K562 (cell line): ENCODE measurements around the gene URAD. TPM values are rescaled to one million over a fixed set of nuclear protein-coding genes. Genes with fewer than 3 reads are reported as not detected.

Source experiments
- ATAC-seq: fragments of 200-7000 bp; cut with Tn5 transposase; 3 replicates; pipeline ENCODE4 v1.9.1; 2020; ENCODE audit warnings: moderate library complexity
- BruUV-seq: library from RNA; stranded (reverse); fragments of 400-500 nt; replicated peaks from 2 replicates; lab custom pipeline; 2021; lab: Mats Ljungman, UMichigan
- CTCF ChIA-PET: fragments of 300-600 bp; formaldehyde crosslinking; extraction: SDS; loops from one replicate; lab custom pipeline; 2021; ENCODE audit warnings: low intra/inter-chr PET ratio; lab: Yijun Ruan, JAX
- POLR2A ChIA-PET: fragments of 300-600, 350-650 bp; sonication (Branson Sonifier 250); formaldehyde crosslinking; extraction: SDS; loops from one replicate; lab custom pipeline; 2021; ENCODE audit warnings: antibody characterized with exemption, inconsistent platforms; lab: Yijun Ruan, JAX
- DNase-seq, 4 experiments: peaks; one replicate each; pipeline versions ENCODE4 v3.0.0 to v3.0.0-alpha.2; 2011 to 2018; ENCODE audit warnings: low spot score in 3 of 4, mixed read lengths in 3 of 4; ENCODE audit errors: extremely low read depth in 1 of 4
- FAIRE-seq: peaks from 2 replicates; lab custom pipeline; 2011; peaks lifted over from hg19 to GRCh38; lab: Jason Lieb, UNC
- H2AFZ ChIP-seq: 2 replicates; pipeline ENCODE4 v1.6.0; 2011; ENCODE audit warnings: low read depth, low read length, control low read depth, inconsistent platforms
- H3K27ac ChIP-seq: fragments of 200-600 bp; 3 replicates; pipeline ENCODE4 v1.8.0; 2011; ENCODE audit warnings: low read depth, mild to moderate bottlenecking, control low read depth, inconsistent platforms, low read length, moderate library complexity, mixed read lengths; ENCODE audit errors: extremely low read depth
- H3K27me3 ChIP-seq, 2 experiments: fragments of 300-600 bp in 1 of 2; 2 replicates in 1 of 2; 3 replicates in 1 of 2; pipeline versions ENCODE4 v1.6.0 to v1.8.0; 2011; ENCODE audit warnings: inconsistent platforms in 2 of 2, low read length in 2 of 2, mild to moderate bottlenecking in 1 of 2, mixed read lengths in 1 of 2, moderate library complexity in 1 of 2; ENCODE audit not compliant: control insufficient read depth in 2 of 2, insufficient read depth in 2 of 2
- H3K36me3 ChIP-seq: fragments of 300-600 bp; 3 replicates; pipeline ENCODE4 v1.8.0; 2011; ENCODE audit warnings: mild to moderate bottlenecking, low read length, inconsistent platforms; ENCODE audit not compliant: control insufficient read depth, insufficient read depth
- H3K4me1 ChIP-seq, 2 experiments: fragments of 200-600 bp in 1 of 2; replicated peaks in 1 of 2; 2 replicates in 1 of 2; 3 replicates in 1 of 2; pipeline versions ENCODE4 v1.5.1 to v1.8.0; 2011; ENCODE audit warnings: inconsistent platforms in 2 of 2, low read length in 2 of 2, mild to moderate bottlenecking in 1 of 2, mixed read lengths in 1 of 2, moderate library complexity in 1 of 2; ENCODE audit not compliant: control insufficient read depth in 2 of 2, insufficient read depth in 2 of 2
- H3K4me2 ChIP-seq: 2 replicates; pipeline ENCODE4 v1.6.1; 2011; ENCODE audit warnings: low read length, control low read depth, inconsistent platforms, mixed read lengths; ENCODE audit not compliant: insufficient read depth
- H3K4me3 ChIP-seq: fragments of 200-600 bp; sonication (generic), shearing (Covaris generic); 2 replicates; pipeline ENCODE4 v1.5.1; 2016; ENCODE audit warnings: control low read depth, inconsistent platforms
- H3K79me2 ChIP-seq: fragments of 200-600 bp; 3 replicates; pipeline ENCODE4 v1.8.0; 2011; ENCODE audit warnings: low read length, inconsistent platforms; ENCODE audit not compliant: control insufficient read depth, insufficient read depth
- H3K9ac ChIP-seq, 2 experiments: 2 replicates each; pipeline versions ENCODE4 v1.6.0 to v1.6.1; 2011; ENCODE audit warnings: low read depth in 2 of 2, low read length in 2 of 2, control low read depth in 1 of 2, inconsistent platforms in 1 of 2, mild to moderate bottlenecking in 1 of 2, mixed read lengths in 1 of 2; ENCODE audit not compliant: insufficient read depth in 1 of 2
- H3K9me1 ChIP-seq: one replicate; pipeline ENCODE4 v1.6.0; 2011; ENCODE audit warnings: inconsistent platforms, mild to moderate bottlenecking, low read length, moderate library complexity; ENCODE audit not compliant: control insufficient read depth, insufficient read depth
- H3K9me3 ChIP-seq: replicated peaks from 2 replicates; pipeline ENCODE4 v1.5.1; 2011; ENCODE audit warnings: low read depth, low read length, inconsistent platforms; ENCODE audit not compliant: control insufficient read depth, insufficient read depth
- H4K20me1 ChIP-seq: replicated peaks from 2 replicates; pipeline ENCODE4 v1.6.1; 2011; ENCODE audit warnings: low read length, inconsistent platforms, mixed read lengths; ENCODE audit not compliant: control insufficient read depth, insufficient read depth
- HMG20A ChIP-seq: fragments of 450-650 bp; formaldehyde crosslinking; conservative IDR thresholded peaks from 2 replicates; pipeline ENCODE4 v1.4.0; 2020; ENCODE audit warnings: mild to moderate bottlenecking, mixed read lengths
- KLF16 ChIP-seq: IDR thresholded peaks from 2 replicates; pipeline ENCODE4 v1.6.1; 2016; ENCODE audit warnings: antibody characterized with exemption
- RHOXF2B ChIP-seq: fragments of 250-450 bp; sonication (Bioruptor Pico); conservative IDR thresholded peaks from 2 replicates; pipeline ENCODE4 v1.5.1; 2021
- SMARCA5 ChIP-seq: fragments of 450-650 bp; IDR thresholded peaks from 2 replicates; pipeline ENCODE4 v1.6.1; 2016
- SP2 ChIP-seq: IDR thresholded peaks from 2 replicates; pipeline ENCODE4 v1.6.1; 2011; ENCODE audit warnings: mild to moderate bottlenecking, low read depth, low read length, moderate library complexity; ENCODE audit not compliant: poor library complexity, severe bottlenecking; ENCODE audit errors: extremely low read depth
- TAF9B ChIP-seq: fragments of 450-650 bp; IDR thresholded peaks from 2 replicates; pipeline ENCODE4 v1.6.1; 2018; ENCODE audit warnings: mild to moderate bottlenecking; ENCODE audit not compliant: partially characterized antibody
- TCF7 ChIP-seq: sonication (generic); IDR thresholded peaks from 2 replicates; pipeline ENCODE4 v1.6.1; 2016; ENCODE audit warnings: antibody characterized with exemption, borderline replicate concordance
- ZBTB11 ChIP-seq, 3 experiments: fragments of 200-800 bp in 1 of 3; fragments of 250-450 bp in 1 of 3; fragments of 450-650 bp in 1 of 3; sonication (Bioruptor Pico) in 1 of 3; sonication (Bioruptor generic) in 1 of 3; formaldehyde crosslinking in 1 of 3; IDR thresholded peaks; 2 replicates each; pipeline versions ENCODE4 v1.6.1 to v1.8.0; 2016 to 2022; ENCODE audit warnings: mild to moderate bottlenecking in 2 of 3, missing genetic modification characterization in 2 of 3, missing compliant biosample characterization in 1 of 3, moderate library complexity in 1 of 3
- WGBS: fragments of 100-300 bp; shearing (Covaris generic); methylation state at CpG from one replicate; pipeline ENCODE4 v1.1.6; 2016; ENCODE audit warnings: low coverage, mixed read lengths; ENCODE audit not compliant: insufficient coverage; ENCODE audit errors: missing lambda C conversion rate; 5-methylcytosine and 5-hydroxymethylcytosine counted together
- in situ Hi-C: fragments of 300-500 bp; cut with MboI; formaldehyde crosslinking; loops from 4 replicates; pipeline ENCODE4 v1.15.0; 2018; ENCODE audit warnings: inconsistent platforms, mixed read lengths
- intact Hi-C: fragments of 100-400 bp; cut with micrococcal nuclease; formaldehyde crosslinking; loops from 2 replicates; pipeline ENCODE4 v1.14.2; 2022
- polyA plus RNA-seq, 8 experiments: library from polyadenylated mRNA; depleted of rRNA in 4 of 8; stranded (reverse) in 5 of 8; unstranded in 3 of 8; fragments of >200 nt; fragmentation: Nextera tagmentation in 2 of 8; fragmentation: Illumina TruSeq in 1 of 8; extraction: Ambion mirVana in 2 of 8; extraction: Trizol in 1 of 8; gene quantifications; 2 replicates each; pipeline versions ENCODE4 v1.2.1 to v1.2.3, GENCODE V29; 2011 to 2014; ENCODE audit warnings: inconsistent platforms in 1 of 8, missing spikeins in 1 of 8
- small RNA-seq: library from RNA; depleted of rRNA; stranded (forward); fragments of <200 nt; gene quantifications from one replicate; pipeline ENCODE3, GENCODE V24; 2014
- total RNA-seq, 7 experiments: library from RNA; depleted of rRNA in 6 of 7; stranded (reverse); fragments of >200 nt in 6 of 7; fragmentation: Illumina TruSeq in 2 of 7; extraction: Trizol in 2 of 7; gene quantifications; 2 replicates each; pipeline versions ENCODE4 v1.2.1 to v1.2.3, GENCODE V29; 2011 to 2021; ENCODE audit warnings: low replicate concordance in 1 of 7

URAD gene
- total and polyA plus RNA-seq, 9 of the 15 experiments (the other 6 are each of a cell fraction or from before 2014, with no cell fraction given), result not detected

DNA sequence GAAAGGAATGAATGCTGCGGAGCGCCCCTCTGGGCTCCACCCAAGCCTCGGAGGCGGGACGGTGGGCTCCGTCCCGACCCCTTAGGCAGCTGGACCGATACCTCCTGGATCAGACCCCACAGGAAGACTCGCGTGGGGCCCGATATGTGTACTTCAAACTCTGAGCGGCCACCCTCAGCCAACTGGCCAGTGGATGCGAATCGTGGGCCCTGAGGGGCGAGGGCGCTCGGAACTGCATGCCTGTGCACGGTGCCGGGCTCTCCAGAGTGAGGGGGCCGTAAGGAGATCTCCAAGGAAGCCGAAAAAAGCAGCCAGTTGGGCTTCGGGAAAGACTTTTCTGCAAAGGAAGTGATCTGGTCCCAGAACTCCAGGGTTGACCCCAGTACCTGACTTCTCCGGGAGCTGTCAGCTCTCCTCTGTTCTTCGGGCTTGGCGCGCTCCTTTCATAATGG is 60.1 kb downstream of the URAD start:
- DNase-seq, result no peak
- no peaks in the 10 kb centered on the region for H4K20me1 ChIP-seq
- no peaks in the 10 kb centered on the region for H3K36me3 ChIP-seq
- peaks cover 2 to 31% of the 10 kb centered on the region in 2 experiments; a peak in 4 of 5 replicates for H3K27me3 ChIP-seq
- in situ Hi-C loops (no loop called here), intact Hi-C loops (no loop called here)
- no peak overlapping the region for H3K4me3 ChIP-seq
- BruUV-seq, result no TSS peak
- CTCF ChIA-PET, result no interaction called here
- POLR2A ChIA-PET, result no interaction called here
- no peak overlapping the region for H3K9ac ChIP-seq
- no peak overlapping the region for H3K27ac ChIP-seq
- no peaks in the 10 kb centered on the region for H3K79me2 ChIP-seq
- no peaks in the 10 kb centered on the region; a peak in 1 of 5 replicates for H3K4me1 ChIP-seq
- no peaks in the 10 kb centered on the region for H3K9me3 ChIP-seq
- no peak for ATAC-seq
- no peak for FAIRE-seq
- H2AFZ ChIP-seq, result no peak overlapping the region
- 9% methylated on average over 19 of the region's 26 CpGs for WGBS
- TF ChIP-seq KLF16, result no peak
- TF ChIP-seq RHOXF2B (CRISPR knock-in tag), result no peak
- no peak for TF ChIP-seq HMG20A (CRISPR knock-in tag)
- no peak for TF ChIP-seq TCF7
- no peak for TF ChIP-seq SMARCA5
- no peak for TF ChIP-seq ZBTB11 (CRISPR knock-in tag; IDR thresholded peaks at IDR 0.05)
- no peak for TF ChIP-seq TAF9B
- no peak for TF ChIP-seq SP2
- H3K4me2 ChIP-seq, result no peak overlapping the region
- H3K9me1 ChIP-seq, result no peaks in the 10 kb centered on the region

Small RNAs within 50 kb of the gene (small RNA-seq; reads per million reads assigned to genes)
- not detected for gene ATP5F1EP2
- gene RN7SL272P, result not detected

Other genes with a start within 250 kb of the URAD start
- gene GSX1, start 196.2 kb downstream of the URAD start, total RNA-seq (2014; rRNA removed), result not detected in 2 replicates
- not detected in 2 replicates for gene GSX1, start 196.2 kb downstream of the URAD start, total RNA-seq (2014; rRNA removed; fragmentation: Illumina TruSeq; extraction: Trizol)
- gene GSX1, start 196.2 kb downstream of the URAD start, total RNA-seq (2015; rRNA removed; fragmentation: Illumina TruSeq; extraction: Trizol), result not detected in 2 replicates
- not detected in 2 replicates for gene GSX1, start 196.2 kb downstream of the URAD start, total RNA-seq (2021)
- gene GSX1, start 196.2 kb downstream of the URAD start, polyA plus RNA-seq (2011; rRNA removed), result not detected in 2 replicates
- not detected in 2 replicates for gene GSX1, start 196.2 kb downstream of the URAD start, polyA plus RNA-seq (2014; fragmentation: Illumina TruSeq; extraction: Trizol)
- gene GSX1, start 196.2 kb downstream of the URAD start, polyA plus RNA-seq (2014; fragmentation: Nextera tagmentation; extraction: Ambion mirVana), result not detected
- gene GSX1, start 196.2 kb downstream of the URAD start, polyA plus RNA-seq (2014; rRNA removed), result not detected in 2 replicates
- gene PDX1, start 68.7 kb downstream of the URAD start, total RNA-seq (2014; rRNA removed), result not detected in 2 replicates
- gene PDX1, start 68.7 kb downstream of the URAD start, total RNA-seq (2014; rRNA removed; fragmentation: Illumina TruSeq; extraction: Trizol), result not detected in 2 replicates
- not detected in 2 replicates for gene PDX1, start 68.7 kb downstream of the URAD start, total RNA-seq (2015; rRNA removed; fragmentation: Illumina TruSeq; extraction: Trizol)
- gene PDX1, start 68.7 kb downstream of the URAD start, total RNA-seq (2021), result not detected in 2 replicates
- gene PDX1, start 68.7 kb downstream of the URAD start, polyA plus RNA-seq (2011; rRNA removed), result not detected in 2 replicates
- gene PDX1, start 68.7 kb downstream of the URAD start, polyA plus RNA-seq (2014; fragmentation: Illumina TruSeq; extraction: Trizol), result not detected in 2 replicates
- not detected for gene PDX1, start 68.7 kb downstream of the URAD start, polyA plus RNA-seq (2014; fragmentation: Nextera tagmentation; extraction: Ambion mirVana)
- not detected in 2 replicates for gene PDX1, start 68.7 kb downstream of the URAD start, polyA plus RNA-seq (2014; rRNA removed)
- not detected in 2 replicates for gene CDX2, start 19.4 kb downstream of the URAD start, total RNA-seq (2014; rRNA removed)
- gene CDX2, start 19.4 kb downstream of the URAD start, total RNA-seq (2014; rRNA removed; fragmentation: Illumina TruSeq; extraction: Trizol), result not detected in 2 replicates
- gene CDX2, start 19.4 kb downstream of the URAD start, total RNA-seq (2015; rRNA removed; fragmentation: Illumina TruSeq; extraction: Trizol), result not detected in 2 replicates
- gene CDX2, start 19.4 kb downstream of the URAD start, total RNA-seq (2021), result 0.04 and 0.11 TPM in 2 replicates
- gene CDX2, start 19.4 kb downstream of the URAD start, polyA plus RNA-seq (2011; rRNA removed), result not detected in 2 replicates
- gene CDX2, start 19.4 kb downstream of the URAD start, polyA plus RNA-seq (2014; fragmentation: Illumina TruSeq; extraction: Trizol), result not detected in 2 replicates
- not detected for gene CDX2, start 19.4 kb downstream of the URAD start, polyA plus RNA-seq (2014; fragmentation: Nextera tagmentation; extraction: Ambion mirVana)
- gene CDX2, start 19.4 kb downstream of the URAD start, polyA plus RNA-seq (2014; rRNA removed), result not detected in 2 replicates
- gene FLT3, start 111.9 kb upstream of the URAD start, total RNA-seq (2014; rRNA removed), result not detected in 2 replicates
- gene FLT3, start 111.9 kb upstream of the URAD start, total RNA-seq (2014; rRNA removed; fragmentation: Illumina TruSeq; extraction: Trizol), result not detected in 2 replicates
- gene FLT3, start 111.9 kb upstream of the URAD start, total RNA-seq (2015; rRNA removed; fragmentation: Illumina TruSeq; extraction: Trizol), result not detected in 2 replicates
- gene FLT3, start 111.9 kb upstream of the URAD start, total RNA-seq (2021), result not detected in 2 replicates
- not detected in 2 replicates for gene FLT3, start 111.9 kb upstream of the URAD start, polyA plus RNA-seq (2011; rRNA removed)
- not detected in 2 replicates for gene FLT3, start 111.9 kb upstream of the URAD start, polyA plus RNA-seq (2014; fragmentation: Illumina TruSeq; extraction: Trizol)
- not detected for gene FLT3, start 111.9 kb upstream of the URAD start, polyA plus RNA-seq (2014; fragmentation: Nextera tagmentation; extraction: Ambion mirVana)
- not detected in 2 replicates for gene FLT3, start 111.9 kb upstream of the URAD start, polyA plus RNA-seq (2014; rRNA removed)
- gene PAN3, start 149.9 kb upstream of the URAD start, total RNA-seq (2014; rRNA removed), result 7.2 and 8.5 TPM in 2 replicates
- gene PAN3, start 149.9 kb upstream of the URAD start, total RNA-seq (2014; rRNA removed; fragmentation: Illumina TruSeq; extraction: Trizol), result 12.1 and 14.2 TPM in 2 replicates
- 10.4 and 12.3 TPM in 2 replicates for gene PAN3, start 149.9 kb upstream of the URAD start, total RNA-seq (2015; rRNA removed; fragmentation: Illumina TruSeq; extraction: Trizol)
- gene PAN3, start 149.9 kb upstream of the URAD start, total RNA-seq (2021), result 17.0 and 19.9 TPM in 2 replicates
- gene PAN3, start 149.9 kb upstream of the URAD start, polyA plus RNA-seq (2011; rRNA removed), result 14.3 and 16.6 TPM in 2 replicates
- 8.8 and 10.1 TPM in 2 replicates for gene PAN3, start 149.9 kb upstream of the URAD start, polyA plus RNA-seq (2014; fragmentation: Illumina TruSeq; extraction: Trizol)
- 10 to 100 TPM in 1 of 2 experiments, 1 to 10 TPM in 1; 9.3 to 11.6 TPM for gene PAN3, start 149.9 kb upstream of the URAD start, polyA plus RNA-seq (2014; fragmentation: Nextera tagmentation; extraction: Ambion mirVana)
- gene PAN3, start 149.9 kb upstream of the URAD start, polyA plus RNA-seq (2014; rRNA removed), result 7.8 and 8.3 TPM in 2 replicates